Prostate gland (tissue), 2 donors: ENCODE data around the gene PTPRA. TPM values are rescaled to one million over a fixed set of nuclear protein-coding genes. Genes with fewer than 3 reads are reported as not detected.
A peak's percentile ranks its signal among the peaks of the same experiment; 100 is the strongest.
"Not testable (repeated sequence)": the region's sequence is repeated elsewhere in the genome, so short reads cannot be mapped to it uniquely, and the experiment has no call there.

Source experiments
- DNase-seq: peaks from one replicate; pipeline ENCODE4 v3.0.0-alpha.2; 2019; ENCODE audit warnings: low spot score
- H3K27ac ChIP-seq, 2 donors: fragments of 200-600 bp; sonication (generic); 2 replicates each; pipeline ENCODE4 v1.5.1; 2017 to 2019
- H3K27me3 ChIP-seq: fragments of 200-600 bp; sonication (generic); replicated peaks from 2 replicates; pipeline ENCODE4 v1.5.1; 2019; ENCODE audit not compliant: insufficient read depth
- H3K36me3 ChIP-seq, 2 donors: fragments of 200-600 bp; sonication (generic); 1 replicate in 1 of 2; 2 replicates in 1 of 2; pipeline versions ENCODE4 v1.5.1 to v1.8.1; 2017 to 2019
- H3K4me1 ChIP-seq: fragments of 200-600 bp; sonication (generic); replicated peaks from 2 replicates; pipeline ENCODE4 v1.5.1; 2019
- H3K4me3 ChIP-seq, 2 donors: fragments of 200-600 bp; sonication (generic); 2 replicates each; pipeline ENCODE4 v1.5.1; 2017 to 2019
- H3K9me3 ChIP-seq: fragments of 200-600 bp; sonication (generic); 2 replicates; pipeline ENCODE4 v1.5.1; 2017
- CTCF ChIP-seq, 4 experiments: fragments of 200-600 bp in 2 of 4; fragments of 450-650 bp in 2 of 4; sonication (generic) in 2 of 4; IDR thresholded peaks; 1 replicate in 3 of 4; 2 replicates in 1 of 4; pipeline ENCODE4 v1.5.1; 2016 to 2019; ENCODE audit warnings: antibody characterized with exemption in 4 of 4, mild to moderate bottlenecking in 2 of 4, moderate library complexity in 2 of 4
- POLR2A ChIP-seq: fragments of 450-650 bp; IDR thresholded peaks from one replicate; pipeline ENCODE4 v1.6.1; 2016; ENCODE audit warnings: antibody characterized with exemption, mild to moderate bottlenecking
- POLR2AphosphoS5 ChIP-seq: sonication (generic); formaldehyde crosslinking; IDR thresholded peaks from one replicate; pipeline ENCODE4 v1.6.1; 2017; ENCODE audit warnings: antibody characterized with exemption
- WGBS: methylation state at CpG from one replicate; pipeline ENCODE4 v1.1.5; 2018; 5-methylcytosine and 5-hydroxymethylcytosine counted together
- intact Hi-C: fragments of 100-400 bp; cut with DNase I; formaldehyde crosslinking; loops from one replicate; pipeline ENCODE4 v1.14.2; 2022
- total RNA-seq, 2 donors: library from RNA; depleted of rRNA; stranded (reverse); fragments of >200 nt; gene quantifications; one replicate each; pipeline ENCODE4 v1.1.0, GENCODE V29; 2016

The PTPRA gene
- total RNA-seq, 2 donors from 2014 or later = 57.7 to 83.6 TPM

GRCh38 chr20:3021327-3021726 lies 148.0 kb downstream of the PTPRA start:
- WGBS = 80% methylated on average over 4 of the region's 4 CpGs
- Histone ChIP-seq H3K36me3 (no peaks in the 10 kb centered on the region), H3K4me3 (no peak overlapping the region), H3K9me3 (no peaks in the 10 kb centered on the region), H3K4me1 (peaks cover 22% of the 10 kb centered on the region), H3K27ac (peak overlapping the region in 1 of 2 donors; percentile 76), H3K27me3 (no peaks in the 10 kb centered on the region)
- TF ChIP-seq POLR2A (no peak), POLR2AphosphoS5 (peak; percentile 40)
- intact Hi-C loops = no loop called here
- no peak for DNase-seq

GRCh38 chr20:3021777-3022176 lies 148.5 kb downstream of the PTPRA start:
- Histone ChIP-seq H3K9me3 (no peaks in the 10 kb centered on the region), H3K27ac (peak overlapping the region; percentile 57 to 76), H3K36me3 (no peaks in the 10 kb centered on the region), H3K4me1 (peaks cover 22% of the 10 kb centered on the region), H3K4me3 (no peak overlapping the region), H3K27me3 (no peaks in the 10 kb centered on the region)
- no peak for TF ChIP-seq CTCF (IDR thresholded peaks at IDR 0.05)
- intact Hi-C loops = no loop called here
- WGBS = 96% methylated on average over 5 of the region's 5 CpGs
- no peak for DNase-seq

GRCh38 chr20:3022559-3023490 lies 149.5 kb downstream of the PTPRA start:
- H3K27me3 ChIP-seq, H3K36me3 ChIP-seq, H3K9me3 ChIP-seq, intact Hi-C loops, H3K4me3 ChIP-seq: not testable (repeated sequence)
- Histone ChIP-seq H3K27ac (peak overlapping the region; percentile 57 to 76), H3K4me1 (peaks cover 22% of the 10 kb centered on the region)
- WGBS = 32% methylated on average over 20 of the region's 20 CpGs
- TF ChIP-seq POLR2AphosphoS5 = peak; percentile 57
- DNase-seq = peak; percentile 51

GRCh38 chr20:3027987-3028386 lies 154.7 kb downstream of the PTPRA start:
- no peak for TF ChIP-seq CTCF (IDR thresholded peaks at IDR 0.05)
- TF ChIP-seq POLR2A = no peak
- TF ChIP-seq POLR2AphosphoS5 = no peak
- Histone ChIP-seq H3K4me1 (peaks cover 8% of the 10 kb centered on the region), H3K36me3 (no peaks in the 10 kb centered on the region), H3K9me3 (no peaks in the 10 kb centered on the region), H3K27ac (no peak overlapping the region), H3K27me3 (no peaks in the 10 kb centered on the region), H3K4me3 (no peak overlapping the region)
- intact Hi-C loops = no loop called here
- 89% methylated on average over 2 of the region's 2 CpGs for WGBS
- DNase-seq = no peak

GRCh38 chr20:3031524-3032147 lies 158.4 kb downstream of the PTPRA start:
- no peak for DNase-seq
- Histone ChIP-seq H3K4me1 (no peaks in the 10 kb centered on the region), H3K36me3 (peaks cover 0 to 3% of the 10 kb centered on the region in 2 donors), H3K9me3 (no peaks in the 10 kb centered on the region), H3K27me3 (no peaks in the 10 kb centered on the region), H3K4me3 (no peak overlapping the region), H3K27ac (no peak overlapping the region)
- TF ChIP-seq POLR2AphosphoS5 = no peak
- intact Hi-C loops = no loop called here
- WGBS = 93% methylated on average over 3 of the region's 3 CpGs

- WGBS = 75% methylated on average over 8 of the region's 8 CpGs
- H3K4me3 ChIP-seq = no peak overlapping the region
- no peaks in the 10 kb centered on the region for H3K9me3 ChIP-seq
- no peak for TF ChIP-seq POLR2A
- TF ChIP-seq CTCF (IDR thresholded peaks at IDR 0.05) = no peak
- no peak for TF ChIP-seq POLR2AphosphoS5
- intact Hi-C loops = no loop called here
- no peak for DNase-seq
- H3K27me3 ChIP-seq = no peaks in the 10 kb centered on the region
- H3K4me1 ChIP-seq = no peaks in the 10 kb centered on the region
- H3K27ac ChIP-seq = no peak overlapping the region
- H3K36me3 ChIP-seq = peaks cover 3 to 9% of the 10 kb centered on the region in 2 donors
Measured at GRCh38 chr20:3032624-3033023, 159.3 kb downstream of the PTPRA start.
